ENCODE data around the gene TTC29.

DNA sequence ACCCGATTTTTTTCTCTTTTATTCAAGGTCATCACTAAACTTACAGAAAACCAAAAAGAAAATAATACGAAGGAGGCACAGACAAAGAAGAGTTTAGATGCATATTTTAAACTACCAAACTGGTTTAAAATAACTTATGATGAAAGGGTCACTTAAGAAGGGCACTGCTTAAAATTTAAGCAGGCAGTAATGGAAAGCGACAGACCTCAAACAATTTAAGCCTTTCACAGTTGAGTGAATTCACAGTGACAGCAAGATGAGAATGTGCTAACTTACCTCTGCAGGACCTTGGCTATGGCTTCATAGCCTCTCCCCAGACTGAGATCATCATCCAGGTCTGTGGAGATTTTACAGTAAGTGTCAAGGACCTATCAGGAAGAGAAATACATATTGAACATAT lies 112.1 kb downstream of the TTC29 start:
- no peak for TF ChIP-seq ZNF253 (CRISPR knock-in tag; conservative IDR thresholded peaks at IDR 0.05)
- TF ChIP-seq ELF4 (CRISPR knock-in tag; IDR thresholded peaks at IDR 0.05): no peak
- TF ChIP-seq FOXP1 (CRISPR knock-in tag; IDR thresholded peaks at IDR 0.05): no peak
- TF ChIP-seq, protein P1, sequence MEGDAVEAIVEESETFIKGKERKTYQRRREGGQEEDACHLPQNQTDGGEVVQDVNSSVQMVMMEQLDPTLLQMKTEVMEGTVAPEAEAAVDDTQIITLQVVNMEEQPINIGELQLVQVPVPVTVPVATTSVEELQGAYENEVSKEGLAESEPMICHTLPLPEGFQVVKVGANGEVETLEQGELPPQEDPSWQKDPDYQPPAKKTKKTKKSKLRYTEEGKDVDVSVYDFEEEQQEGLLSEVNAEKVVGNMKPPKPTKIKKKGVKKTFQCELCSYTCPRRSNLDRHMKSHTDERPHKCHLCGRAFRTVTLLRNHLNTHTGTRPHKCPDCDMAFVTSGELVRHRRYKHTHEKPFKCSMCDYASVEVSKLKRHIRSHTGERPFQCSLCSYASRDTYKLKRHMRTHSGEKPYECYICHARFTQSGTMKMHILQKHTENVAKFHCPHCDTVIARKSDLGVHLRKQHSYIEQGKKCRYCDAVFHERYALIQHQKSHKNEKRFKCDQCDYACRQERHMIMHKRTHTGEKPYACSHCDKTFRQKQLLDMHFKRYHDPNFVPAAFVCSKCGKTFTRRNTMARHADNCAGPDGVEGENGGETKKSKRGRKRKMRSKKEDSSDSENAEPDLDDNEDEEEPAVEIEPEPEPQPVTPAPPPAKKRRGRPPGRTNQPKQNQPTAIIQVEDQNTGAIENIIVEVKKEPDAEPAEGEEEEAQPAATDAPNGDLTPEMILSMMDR (IDR thresholded peaks at IDR 0.05 in 2 of 3, conservative IDR thresholded peaks at IDR 0.05 in 1 of 3; ENCODE audit: insufficient read depth in 2 of 3, low read depth in 1 of 3, low read length in 3 of 3): no peak
- no peak for TF ChIP-seq BHLHE40 (IDR thresholded peaks at IDR 0.05; ENCODE audit: low read length)
- no peak for TF ChIP-seq PURB (CRISPR knock-in tag; IDR thresholded peaks at IDR 0.05; ENCODE audit: low read depth)
- TF ChIP-seq NFRKB (IDR thresholded peaks at IDR 0.05; ENCODE audit: low read depth): no peak
- no peak for TF ChIP-seq RCOR1 (IDR thresholded peaks at IDR 0.05; ENCODE audit: borderline replicate concordance in 1 of 2, low read depth in 2 of 2, low read length in 2 of 2)
- TF ChIP-seq BACH1 (tag; IDR thresholded peaks at IDR 0.05): no peak
- no peak for TF ChIP-seq MAFF (IDR thresholded peaks at IDR 0.05; ENCODE audit: low read length)
- TF ChIP-seq, protein P2, sequence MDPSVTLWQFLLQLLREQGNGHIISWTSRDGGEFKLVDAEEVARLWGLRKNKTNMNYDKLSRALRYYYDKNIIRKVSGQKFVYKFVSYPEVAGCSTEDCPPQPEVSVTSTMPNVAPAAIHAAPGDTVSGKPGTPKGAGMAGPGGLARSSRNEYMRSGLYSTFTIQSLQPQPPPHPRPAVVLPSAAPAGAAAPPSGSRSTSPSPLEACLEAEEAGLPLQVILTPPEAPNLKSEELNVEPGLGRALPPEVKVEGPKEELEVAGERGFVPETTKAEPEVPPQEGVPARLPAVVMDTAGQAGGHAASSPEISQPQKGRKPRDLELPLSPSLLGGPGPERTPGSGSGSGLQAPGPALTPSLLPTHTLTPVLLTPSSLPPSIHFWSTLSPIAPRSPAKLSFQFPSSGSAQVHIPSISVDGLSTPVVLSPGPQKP (CRISPR knock-in tag; IDR thresholded peaks at IDR 0.05): no peak
